OCI-LY7 (cell line): ENCODE data around the gene GLI3. TPM values are rescaled to one million over a fixed set of nuclear protein-coding genes. Genes with fewer than 3 reads are reported as not detected.

ENCODE experiments used
- BruUV-seq: library from RNA; stranded (reverse); fragments of 400-500 nt; replicated peaks from 2 replicates; lab custom pipeline; 2021; lab: Mats Ljungman, UMichigan
- CTCF ChIA-PET: fragments of 300-600 bp; sonication (Branson Sonifier 250); formaldehyde crosslinking; loops from one replicate; lab custom pipeline; 2022; ENCODE audit warnings: antibody characterized with exemption; ENCODE audit not compliant: unreplicated experiment; lab: Charles Lee
- POLR2A ChIA-PET: fragments of 300-600 bp; sonication (Branson Sonifier 250); formaldehyde crosslinking; loops from one replicate; lab custom pipeline; 2022; ENCODE audit warnings: antibody characterized with exemption; lab: Charles Lee
- DNase-seq: peaks from one replicate; pipeline ENCODE4 v3.0.0-alpha.2; 2015; ENCODE audit warnings: low spot score
- H2AFZ ChIP-seq: fragments of 200-600 bp; sonication (generic), shearing (Covaris generic); 2 replicates; pipeline ENCODE4 v1.6.1; 2014; ENCODE audit warnings: mild to moderate bottlenecking, antibody characterized with exemption, low read length, moderate library complexity
- H3K27ac ChIP-seq: fragments of 200-600 bp; sonication (generic); 2 replicates; pipeline ENCODE4 v1.5.1; 2014; ENCODE audit warnings: mixed run types, low read depth, mild to moderate bottlenecking, moderate library complexity, low read length, inconsistent platforms; ENCODE audit not compliant: poor library complexity, severe bottlenecking
- H3K36me3 ChIP-seq: fragments of 200-600 bp; sonication (generic); 2 replicates; pipeline ENCODE4 v1.6.1; 2014; ENCODE audit warnings: mild to moderate bottlenecking, antibody characterized with exemption, low read length, moderate library complexity, mixed read lengths; ENCODE audit not compliant: insufficient read depth
- H3K4me1 ChIP-seq: fragments of 200-600 bp; sonication (generic); 2 replicates; pipeline ENCODE4 v1.5.1; 2014; ENCODE audit warnings: mild to moderate bottlenecking, low read length; ENCODE audit not compliant: insufficient read depth, poor library complexity, severe bottlenecking
- H3K4me2 ChIP-seq: fragments of 200-600 bp; sonication (generic); 2 replicates; pipeline ENCODE4 v1.6.1; 2014; ENCODE audit warnings: mild to moderate bottlenecking, low read length
- H3K4me3 ChIP-seq: fragments of 200-600 bp; sonication (generic); 2 replicates; pipeline ENCODE4 v1.5.1; 2014; ENCODE audit warnings: mild to moderate bottlenecking, low read depth, low read length; ENCODE audit not compliant: poor library complexity, severe bottlenecking
- H3K79me2 ChIP-seq: fragments of 200-600 bp; sonication (generic); 2 replicates; pipeline ENCODE4 v1.6.1; 2016; ENCODE audit warnings: low read depth, mild to moderate bottlenecking, low read length, moderate library complexity, mixed read lengths; ENCODE audit not compliant: insufficient read depth
- H3K9me2 ChIP-seq: fragments of 200-600 bp; sonication (generic); 2 replicates; pipeline ENCODE4 v1.6.1; 2016; ENCODE audit warnings: mild to moderate bottlenecking, low read length, mixed read lengths; ENCODE audit not compliant: insufficient read depth
- H3K9me3 ChIP-seq: fragments of 200-600 bp; sonication (generic); 2 replicates; pipeline ENCODE4 v1.6.1; 2014; ENCODE audit warnings: mild to moderate bottlenecking, mixed run types, low read length, mixed read lengths
- H4K20me1 ChIP-seq: fragments of 200-600 bp; sonication (generic); 2 replicates; pipeline ENCODE4 v1.6.1; 2014; ENCODE audit warnings: mild to moderate bottlenecking, antibody characterized with exemption, low read length, moderate library complexity, mixed read lengths; ENCODE audit not compliant: insufficient read depth
- CTCF ChIP-seq: fragments of 200-600 bp; sonication (generic); conservative IDR thresholded peaks from 2 replicates; pipeline ENCODE4 v1.5.1; 2014; ENCODE audit warnings: mild to moderate bottlenecking, antibody characterized with exemption, low read length, moderate library complexity, mixed read lengths
- EZH2phosphoT487 ChIP-seq: fragments of 200-600 bp; sonication (generic); IDR thresholded peaks from 2 replicates; pipeline ENCODE4 v1.6.1; 2018; ENCODE audit warnings: low read depth, borderline replicate concordance, mild to moderate bottlenecking, mixed run types, antibody characterized with exemption, low read length, moderate library complexity, mixed read lengths
- intact Hi-C: fragments of 100-400 bp; cut with micrococcal nuclease; formaldehyde crosslinking; loops from one replicate; pipeline ENCODE4 v1.10.0; 2022; ENCODE audit not compliant: unreplicated experiment
- total RNA-seq, 2 experiments: library from RNA; depleted of rRNA in 1 of 2; stranded (reverse); fragments of >200 nt in 1 of 2; shearing (Covaris generic) in 1 of 2; gene quantifications; 2 replicates each; pipeline ENCODE4 v1.2.3, GENCODE V29; 2014 to 2022

The GLI3 gene
- total RNA-seq, 2 experiments from 2014 or later: not detected

DNA sequence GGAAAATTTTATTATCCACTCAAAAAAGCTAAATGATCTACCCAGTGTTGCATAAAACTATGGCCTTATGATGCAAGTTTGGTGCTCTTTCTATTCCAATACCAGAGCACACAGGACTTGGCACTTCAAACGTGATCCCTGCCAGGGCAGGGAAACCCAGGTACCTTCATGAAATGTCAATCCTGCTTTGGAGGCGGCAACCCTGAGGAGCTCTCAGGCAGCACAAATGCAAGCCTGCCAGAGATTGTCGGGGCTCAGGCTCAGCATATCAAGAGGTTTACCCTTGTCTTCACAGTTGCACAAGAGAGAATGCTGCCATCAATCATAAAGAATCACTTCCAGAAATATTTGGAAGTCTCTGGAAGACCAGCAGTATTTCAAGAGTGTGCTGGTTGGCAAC, 151.5 kb downstream of the GLI3 start:
- Histone ChIP-seq H3K36me3 (no peaks in the 10 kb centered on the region), H4K20me1 (no peaks in the 10 kb centered on the region), H2AFZ (no peak overlapping the region), H3K9me2 (no peaks in the 10 kb centered on the region), H3K4me3 (no peak overlapping the region), H3K27ac (no peak overlapping the region), H3K9me3 (no peaks in the 10 kb centered on the region), H3K4me2 (no peak overlapping the region), H3K79me2 (no peaks in the 10 kb centered on the region), H3K4me1 (no peaks in the 10 kb centered on the region)
- intact Hi-C loops: no loop called here
- ChIA-PET CTCF (no interaction called here), POLR2A (no interaction called here)
- TF ChIP-seq CTCF: no peak
- TF ChIP-seq EZH2phosphoT487: no peak
- BruUV-seq: no TSS peak
- DNase-seq: no peak

DNA sequence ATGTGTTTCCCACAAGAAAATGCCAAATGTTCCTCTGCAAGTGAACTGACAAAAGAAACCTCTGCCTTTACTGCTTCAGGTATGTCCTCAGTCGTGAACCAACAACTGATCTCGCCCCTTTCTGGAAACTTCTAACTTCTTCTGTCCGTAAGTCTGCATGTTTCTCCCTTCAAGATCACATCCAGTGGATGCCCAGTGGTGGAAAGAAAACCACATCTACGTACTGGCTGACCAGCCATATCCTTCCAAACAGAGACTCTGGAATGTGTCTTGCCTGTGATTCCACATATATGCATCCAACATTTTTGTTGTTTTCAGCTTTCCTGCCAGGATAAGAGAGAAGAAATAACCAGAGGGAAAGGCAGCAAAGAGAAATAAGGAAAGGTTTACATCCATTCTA, 152.7 kb downstream of the GLI3 start:
- intact Hi-C loops: no loop called here
- TF ChIP-seq EZH2phosphoT487 (no peak), CTCF (no peak)
- no peaks in the 10 kb centered on the region for H3K4me1 ChIP-seq
- no TSS peak for BruUV-seq
- no peak overlapping the region for H3K4me3 ChIP-seq
- H3K79me2 ChIP-seq: no peaks in the 10 kb centered on the region
- no peak overlapping the region for H2AFZ ChIP-seq
- H3K4me2 ChIP-seq: no peak overlapping the region
- POLR2A ChIA-PET: interaction anchor here (0.6 to 1.0 kb wide), 4 partner anchors 9 to 1379 kb away, joined by 3 to 10 read pairs (median 4); no protein-coding TSS in a partner anchor
- CTCF ChIA-PET: no interaction called here
- no peaks in the 10 kb centered on the region for H3K36me3 ChIP-seq
- no peaks in the 10 kb centered on the region for H3K9me3 ChIP-seq
- DNase-seq: no peak
- no peak overlapping the region for H3K27ac ChIP-seq
- no peaks in the 10 kb centered on the region for H3K9me2 ChIP-seq
- no peaks in the 10 kb centered on the region for H4K20me1 ChIP-seq

DNA sequence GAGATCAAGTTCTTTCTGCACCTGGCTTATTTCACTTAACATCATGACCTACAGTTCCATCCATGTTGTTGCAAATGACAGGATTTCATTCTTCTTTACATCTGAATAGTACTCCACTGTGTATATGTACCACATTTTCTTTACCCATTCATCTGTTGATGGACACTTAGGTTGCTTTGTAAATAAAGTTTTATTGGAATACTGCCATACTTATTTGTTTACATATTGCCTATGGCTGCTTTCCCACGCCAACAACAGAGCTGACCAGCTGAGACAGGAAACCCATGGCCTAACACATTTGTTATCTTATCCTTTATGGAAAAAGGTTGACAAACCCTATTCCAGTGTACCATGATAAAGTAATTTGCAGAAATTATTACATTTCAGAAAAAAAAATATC, 153.7 kb downstream of the GLI3 start:
- ChIA-PET CTCF (no interaction called here), POLR2A (no interaction called here)
- TF ChIP-seq EZH2phosphoT487 (no peak), CTCF (no peak)
- no peak overlapping the region for H3K4me2 ChIP-seq
- no TSS peak for BruUV-seq
- DNase-seq: no peak
- no peaks in the 10 kb centered on the region for H3K9me3 ChIP-seq
- no peaks in the 10 kb centered on the region for H3K36me3 ChIP-seq
- no peaks in the 10 kb centered on the region for H3K79me2 ChIP-seq
- intact Hi-C loops: no loop called here
- no peaks in the 10 kb centered on the region for H3K9me2 ChIP-seq
- no peak overlapping the region for H3K4me3 ChIP-seq
- no peaks in the 10 kb centered on the region for H4K20me1 ChIP-seq
- no peak overlapping the region for H3K27ac ChIP-seq
- no peak overlapping the region for H2AFZ ChIP-seq
- no peaks in the 10 kb centered on the region for H3K4me1 ChIP-seq
